ENCODE results near the gene SDHC. TPM values are rescaled to one million over a fixed set of nuclear protein-coding genes. Genes with fewer than 3 reads are reported as not detected.
"Not testable (repeated sequence)": the region's sequence is repeated elsewhere in the genome, so short reads cannot be mapped to it uniquely, and the experiment has no call there.

The SDHC gene
- total RNA-seq, 2 donors from 2014 or later, result 37.8 to 151 TPM

DNA sequence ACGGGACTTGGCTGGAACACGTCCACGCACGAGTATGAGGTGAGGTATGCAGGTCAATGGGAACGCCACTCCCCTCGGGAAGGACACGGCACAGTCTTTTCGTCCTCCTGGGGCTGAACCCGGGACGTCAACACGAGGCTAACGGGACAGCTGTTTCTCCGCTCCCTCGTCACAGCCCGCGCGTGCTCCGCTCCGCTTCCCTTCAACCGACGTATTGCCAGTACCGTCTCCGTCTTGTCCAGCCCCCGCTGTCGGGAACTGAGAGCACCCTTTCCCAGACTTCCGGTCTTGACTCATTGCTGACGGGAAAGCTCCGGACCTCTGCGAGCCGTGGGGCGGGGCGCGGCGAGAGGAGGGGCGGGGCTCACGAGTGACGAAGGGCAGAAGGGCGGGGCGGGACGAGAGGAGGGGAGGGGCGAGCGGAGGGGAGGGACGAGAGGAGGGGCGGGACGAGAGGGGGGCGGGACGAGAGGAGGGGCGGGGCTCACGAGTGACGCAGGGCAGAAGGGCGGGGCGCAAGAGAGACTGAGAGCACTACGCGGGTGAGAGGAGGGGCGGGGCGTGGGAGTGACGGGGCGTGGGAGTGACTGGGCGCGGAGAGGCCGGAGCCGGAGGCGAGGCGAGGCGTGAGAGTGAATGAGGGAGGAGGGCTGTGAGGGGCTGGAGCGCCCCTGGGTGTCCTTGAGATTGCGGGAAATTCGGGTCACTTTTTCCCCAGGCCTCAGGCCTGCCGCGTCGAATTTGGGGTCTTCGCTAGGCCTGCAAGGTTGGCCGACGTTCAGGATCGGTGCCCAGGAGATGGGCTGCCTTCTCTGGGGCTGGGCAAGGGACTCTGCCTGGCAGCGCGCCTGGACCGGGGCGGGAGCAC is 75.7 kb downstream of the SDHC start:
- Histone ChIP-seq H3K27me3 (no peaks in the 10 kb centered on the region), H3K9me3 (no peaks in the 10 kb centered on the region)
- peak; percentile 99 for DNase-seq (ENCODE audit: low spot score)

GRCh38 chr1:161390559-161390858 is 76.3 kb downstream of the SDHC start:
- no peaks in the 10 kb centered on the region for H3K9me3 ChIP-seq
- H3K4me3 ChIP-seq, result peak overlapping the region; percentile 50 to 65
- TF ChIP-seq, protein P1, sequence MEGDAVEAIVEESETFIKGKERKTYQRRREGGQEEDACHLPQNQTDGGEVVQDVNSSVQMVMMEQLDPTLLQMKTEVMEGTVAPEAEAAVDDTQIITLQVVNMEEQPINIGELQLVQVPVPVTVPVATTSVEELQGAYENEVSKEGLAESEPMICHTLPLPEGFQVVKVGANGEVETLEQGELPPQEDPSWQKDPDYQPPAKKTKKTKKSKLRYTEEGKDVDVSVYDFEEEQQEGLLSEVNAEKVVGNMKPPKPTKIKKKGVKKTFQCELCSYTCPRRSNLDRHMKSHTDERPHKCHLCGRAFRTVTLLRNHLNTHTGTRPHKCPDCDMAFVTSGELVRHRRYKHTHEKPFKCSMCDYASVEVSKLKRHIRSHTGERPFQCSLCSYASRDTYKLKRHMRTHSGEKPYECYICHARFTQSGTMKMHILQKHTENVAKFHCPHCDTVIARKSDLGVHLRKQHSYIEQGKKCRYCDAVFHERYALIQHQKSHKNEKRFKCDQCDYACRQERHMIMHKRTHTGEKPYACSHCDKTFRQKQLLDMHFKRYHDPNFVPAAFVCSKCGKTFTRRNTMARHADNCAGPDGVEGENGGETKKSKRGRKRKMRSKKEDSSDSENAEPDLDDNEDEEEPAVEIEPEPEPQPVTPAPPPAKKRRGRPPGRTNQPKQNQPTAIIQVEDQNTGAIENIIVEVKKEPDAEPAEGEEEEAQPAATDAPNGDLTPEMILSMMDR (IDR thresholded peaks at IDR 0.05), result no peak
- no peaks in the 10 kb centered on the region for H3K36me3 ChIP-seq
- H3K27ac ChIP-seq, result peak overlapping the region; percentile 79 to 92
- H3K4me1 ChIP-seq, result peaks cover 0 to 11% of the 10 kb centered on the region in 2 donors
- H3K27me3 ChIP-seq, result no peaks in the 10 kb centered on the region
- no peak for DNase-seq (ENCODE audit: low spot score)

More for the DNA sequence above, 75.7 kb downstream of the SDHC start:
- peak overlapping the region; percentile 50 to 65 for H3K4me3 ChIP-seq
- peaks cover 0 to 11% of the 10 kb centered on the region in 2 donors for H3K4me1 ChIP-seq
- peak overlapping the region; percentile 92 to 94 for H3K27ac ChIP-seq
- H3K36me3 ChIP-seq, result no peaks in the 10 kb centered on the region
- TF ChIP-seq, protein P1 (IDR thresholded peaks at IDR 0.05), result no peak

DNA sequence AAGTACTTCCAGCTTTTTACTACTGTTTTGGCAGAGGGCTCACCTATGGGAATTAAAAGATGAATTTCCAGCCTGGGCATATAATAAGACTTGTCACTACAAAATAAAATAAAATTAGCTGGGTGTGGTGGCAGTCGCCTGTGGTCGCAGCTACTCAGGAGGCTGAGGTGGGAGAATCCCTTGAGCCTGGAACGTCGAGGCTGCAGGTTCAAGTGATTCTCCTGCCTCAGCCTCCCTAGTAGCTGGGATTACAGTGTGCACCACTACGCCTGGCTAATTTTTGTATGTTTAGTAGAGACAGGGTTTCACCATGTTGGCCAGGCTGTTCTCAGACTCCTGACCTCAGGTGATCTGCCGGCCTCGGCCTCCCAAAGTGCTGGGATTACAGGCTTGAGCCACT is 77.0 kb downstream of the SDHC start:
- DNase-seq (ENCODE audit: low spot score); H3K4me3 ChIP-seq; H3K36me3 ChIP-seq; H3K27ac ChIP-seq; H3K9me3 ChIP-seq; H3K27me3 ChIP-seq: not testable (repeated sequence)
- peaks cover 0 to 11% of the 10 kb centered on the region in 2 donors for H3K4me1 ChIP-seq

- no peaks in the 10 kb centered on the region for H3K36me3 ChIP-seq
- no peaks in the 10 kb centered on the region for H3K27me3 ChIP-seq
- H3K9me3 ChIP-seq, result no peaks in the 10 kb centered on the region
- DNase-seq (ENCODE audit: low spot score), result no peak
- H3K4me3 ChIP-seq, result no peak overlapping the region
- TF ChIP-seq, protein P1 (IDR thresholded peaks at IDR 0.05), result no peak
- H3K4me1 ChIP-seq, result peaks cover 0 to 11% of the 10 kb centered on the region in 2 donors
- H3K27ac ChIP-seq, result no peak overlapping the region
These were observed 77.4 kb downstream of the SDHC start for GRCh38 chr1:161391611-161392010.

GRCh38 chr1:161393151-161393550 is 79.0 kb downstream of the SDHC start:
- Histone ChIP-seq H3K27me3 (no peaks in the 10 kb centered on the region), H3K4me3 (no peak overlapping the region), H3K4me1 (peaks cover 0 to 11% of the 10 kb centered on the region in 2 donors), H3K9me3 (no peaks in the 10 kb centered on the region), H3K36me3 (no peaks in the 10 kb centered on the region), H3K27ac (no peak overlapping the region)
- TF ChIP-seq, protein P1 (IDR thresholded peaks at IDR 0.05), result no peak
- no peak for DNase-seq (ENCODE audit: low spot score)

GRCh38 chr1:161397038-161397437 is 82.9 kb downstream of the SDHC start:
- H3K27me3 ChIP-seq; DNase-seq (ENCODE audit: low spot score); H3K4me3 ChIP-seq; H3K27ac ChIP-seq; H3K36me3 ChIP-seq; H3K4me1 ChIP-seq; H3K9me3 ChIP-seq: not testable (repeated sequence)

- peak overlapping the region; percentile 100 for H3K27ac ChIP-seq
- H3K9me3 ChIP-seq, result no peaks in the 10 kb centered on the region
- TF ChIP-seq, protein P1 (IDR thresholded peaks at IDR 0.05), result no peak
- DNase-seq (ENCODE audit: low spot score), result no peak
- peak overlapping the region; percentile 79 to 80 for H3K4me3 ChIP-seq
- peaks cover 0 to 8% of the 10 kb centered on the region in 2 donors for H3K4me1 ChIP-seq
- no peaks in the 10 kb centered on the region for H3K27me3 ChIP-seq
- no peaks in the 10 kb centered on the region for H3K36me3 ChIP-seq
These were observed 84.7 kb downstream of the SDHC start for GRCh38 chr1:161398900-161399256.
